Muscle of arm (tissue), 12 donors: ENCODE measurements around the gene IL3RA. TPM values are rescaled to one million over a fixed set of nuclear protein-coding genes. Genes with fewer than 3 reads are reported as not detected.
"Not testable (repeated sequence)": the region's sequence is repeated elsewhere in the genome, so short reads cannot be mapped to it uniquely, and the experiment has no call there.

Experiments
- DNase-seq: peaks from one replicate; pipeline ENCODE4 v3.0.0-alpha.2; 2013
- polyA plus RNA-seq, 12 donors: library from polyadenylated mRNA; unstranded; fragments of 120-200 nt; gene quantifications; one replicate each; pipeline ENCODE4 v1.2.1, GENCODE V29; 2013; ENCODE audit not compliant: insufficient read length in 12 of 12

The IL3RA gene
- polyA plus RNA-seq, 12 donors: 6.4 to 24.9 (median 15.4) TPM; not detected in 1

GRCh38 chrX:1397441-1398270 lies 61.1 kb downstream of the IL3RA start:
- no peak for DNase-seq

GRCh38 chrX:1398431-1399340 lies 62.1 kb downstream of the IL3RA start:
- no peak for DNase-seq

GRCh38 chrX:1400049-1400448 lies 63.5 kb downstream of the IL3RA start:
- no peak for DNase-seq

GRCh38 chrX:1400742-1401471 lies 64.3 kb downstream of the IL3RA start:
- no peak for DNase-seq

- DNase-seq: no peak
These were observed 65.2 kb downstream of the IL3RA start for GRCh38 chrX:1401611-1402430.

GRCh38 chrX:1403228-1403627 lies 66.6 kb downstream of the IL3RA start:
- no peak for DNase-seq

- not testable (repeated sequence) for DNase-seq
These were observed 67.3 kb downstream of the IL3RA start for GRCh38 chrX:1403867-1404266.

GRCh38 chrX:1405769-1406168 lies 69.2 kb downstream of the IL3RA start:
- not testable (repeated sequence) for DNase-seq

GRCh38 chrX:1407035-1407434 lies 70.5 kb downstream of the IL3RA start:
- DNase-seq: no peak

- DNase-seq: no peak
These were observed 74.7 kb downstream of the IL3RA start for GRCh38 chrX:1411326-1411725.

- DNase-seq: no peak
These were observed 76.1 kb downstream of the IL3RA start for GRCh38 chrX:1412551-1413161.

- DNase-seq: no peak
These were observed 79.8 kb downstream of the IL3RA start for GRCh38 chrX:1416327-1416784.

GRCh38 chrX:1416965-1417760 lies 80.6 kb downstream of the IL3RA start:
- no peak for DNase-seq

- DNase-seq: no peak
These were observed 81.6 kb downstream of the IL3RA start for GRCh38 chrX:1417921-1418771.

- no peak for DNase-seq
These were observed 82.4 kb downstream of the IL3RA start for GRCh38 chrX:1418901-1419544.

- DNase-seq: no peak
These were observed 83.2 kb downstream of the IL3RA start for GRCh38 chrX:1419545-1420355.

- DNase-seq: no peak
These were observed 83.8 kb downstream of the IL3RA start for GRCh38 chrX:1420371-1420770.
